Sigmoid colon (tissue), 4 donors: ENCODE measurements around the gene BRSK2.

Source experiments
- CTCF ChIP-seq, 4 experiments: fragments of 450-650 bp in 3 of 4; fragments of 200-600 bp in 1 of 4; IDR thresholded peaks; one replicate each; pipeline ENCODE4 v1.5.1; 2016 to 2019; ENCODE audit warnings: antibody characterized with exemption in 4 of 4, mild to moderate bottlenecking in 3 of 4, moderate library complexity in 2 of 4
- EP300 ChIP-seq, 4 donors: sonication (generic); formaldehyde crosslinking; IDR thresholded peaks; one replicate each; pipeline ENCODE4 v1.6.1; 2017; ENCODE audit warnings: antibody characterized with exemption in 4 of 4
- POLR2A ChIP-seq, 2 donors: fragments of 450-650 bp; IDR thresholded peaks; one replicate each; pipeline ENCODE4 v1.6.1; 2016; ENCODE audit warnings: antibody characterized with exemption in 2 of 2, mild to moderate bottlenecking in 2 of 2, moderate library complexity in 2 of 2
- POLR2AphosphoS5 ChIP-seq, 4 donors: sonication (generic); formaldehyde crosslinking; IDR thresholded peaks; one replicate each; pipeline ENCODE4 v1.6.1; 2017; ENCODE audit warnings: antibody characterized with exemption in 4 of 4

DNA sequence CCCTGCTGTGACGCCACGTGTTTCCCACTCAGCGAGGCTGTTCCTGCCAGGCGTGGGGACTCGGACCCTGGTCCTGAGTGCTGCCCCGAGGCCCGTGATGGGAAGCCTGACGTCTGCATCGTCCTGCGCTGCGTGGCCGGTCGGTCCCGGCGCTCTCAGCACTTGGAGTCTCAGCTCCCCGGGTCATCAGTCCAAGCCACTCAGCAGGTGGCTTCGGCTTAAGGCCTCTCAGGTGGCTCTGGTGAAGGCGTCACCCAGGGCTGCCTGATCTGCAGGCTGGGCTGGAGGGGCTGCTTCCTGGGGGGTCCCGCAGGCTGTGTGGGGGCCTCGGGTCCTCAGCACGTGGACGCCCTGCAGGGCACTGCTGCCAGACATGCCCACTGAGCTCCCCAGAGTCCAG lies 35.3 kb downstream of the BRSK2 start:
- TF ChIP-seq POLR2A (IDR thresholded peaks at IDR 0.05) (no peak), POLR2AphosphoS5 (IDR thresholded peaks at IDR 0.05) (no peak), CTCF (IDR thresholded peaks at IDR 0.05) (no peak), EP300 (IDR thresholded peaks at IDR 0.05) (no peak)
